ENCODE data around the gene SLC35B2.

The SLC35B2 gene

DNA sequence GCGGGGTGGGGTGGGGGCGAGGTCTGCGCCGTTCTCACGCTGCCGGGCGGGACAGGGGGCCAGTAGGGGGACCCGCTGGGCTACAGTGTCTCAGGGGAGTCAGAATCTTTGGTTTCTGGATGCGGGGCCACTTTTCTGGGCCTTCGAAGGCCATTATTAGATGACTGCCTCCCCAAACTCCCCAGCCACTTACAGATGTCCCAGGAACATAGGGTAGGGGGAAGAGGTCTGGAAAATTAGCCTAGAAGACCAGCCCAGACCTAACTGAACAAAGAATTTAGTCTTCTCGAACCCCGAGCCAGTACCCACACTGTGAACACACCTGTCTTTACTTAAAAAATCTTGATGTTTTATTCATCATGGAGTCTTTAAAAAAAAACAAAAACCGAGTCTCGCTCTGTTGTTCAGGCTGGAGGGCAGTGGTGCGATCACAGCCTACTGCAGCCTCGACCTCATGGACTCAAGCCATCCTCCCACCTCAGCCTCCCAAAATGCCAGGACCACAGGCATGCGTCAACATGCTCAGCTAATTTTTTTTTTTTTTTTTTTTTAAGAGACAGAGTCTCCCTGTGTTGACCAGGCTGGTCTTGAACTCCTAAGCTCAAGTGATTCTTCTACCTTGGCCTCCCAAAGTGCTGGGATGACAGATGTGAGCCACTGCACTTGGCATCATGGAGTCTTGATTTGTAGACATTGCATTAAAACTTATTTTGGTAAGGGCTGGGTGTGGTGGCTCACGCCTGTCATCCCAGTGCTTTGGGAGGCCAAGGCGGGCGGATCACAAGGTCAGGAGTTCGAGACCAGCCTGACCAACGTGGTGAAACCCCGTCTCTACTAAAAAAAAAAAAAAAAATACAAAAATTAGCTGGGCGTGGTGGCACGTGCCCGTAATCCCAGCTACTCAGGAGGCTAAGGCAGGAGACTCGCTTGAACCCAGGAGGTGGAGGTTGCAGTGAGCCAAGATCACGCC lies 37.2 kb downstream of the SLC35B2 start:
- no peak for DNase-seq

DNA sequence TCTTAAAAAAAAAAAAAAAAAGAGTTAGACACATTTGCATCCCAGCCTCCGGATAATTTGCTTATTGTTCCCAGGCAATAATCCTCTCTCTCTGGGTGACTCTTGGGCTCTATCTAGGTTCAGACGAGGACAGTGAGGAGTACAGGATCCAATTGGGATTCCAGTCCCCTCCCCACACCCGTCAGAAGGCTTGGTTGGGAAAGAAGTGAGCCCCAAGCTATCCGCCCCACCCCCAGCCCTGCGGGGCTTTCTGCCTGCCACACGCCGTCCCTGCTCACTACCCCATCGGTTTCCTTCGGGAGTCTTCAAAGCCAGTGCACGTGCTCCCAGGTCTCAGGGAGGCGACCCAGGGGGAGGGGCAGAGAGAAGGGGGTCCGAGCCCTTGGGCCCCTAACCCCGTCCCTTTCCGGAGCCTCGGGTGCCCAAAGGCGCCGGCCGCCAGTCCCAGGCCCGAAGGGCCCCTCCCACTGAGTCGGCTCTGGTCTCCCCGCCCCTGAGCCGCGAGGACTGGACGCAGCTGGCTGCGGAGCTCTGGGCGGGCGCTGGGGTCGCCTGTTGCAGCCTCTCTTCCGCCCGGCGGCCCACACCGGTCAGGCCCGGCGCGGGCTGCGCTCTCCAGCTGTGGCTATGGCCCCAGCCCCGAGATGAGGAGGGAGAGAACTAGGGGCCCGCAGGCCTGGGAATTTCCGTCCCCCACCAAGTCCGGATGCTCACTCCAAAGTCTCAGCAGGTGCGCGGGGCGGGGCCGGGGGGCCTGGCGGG lies 38.1 kb downstream of the SLC35B2 start:
- DNase-seq: no peak

DNA sequence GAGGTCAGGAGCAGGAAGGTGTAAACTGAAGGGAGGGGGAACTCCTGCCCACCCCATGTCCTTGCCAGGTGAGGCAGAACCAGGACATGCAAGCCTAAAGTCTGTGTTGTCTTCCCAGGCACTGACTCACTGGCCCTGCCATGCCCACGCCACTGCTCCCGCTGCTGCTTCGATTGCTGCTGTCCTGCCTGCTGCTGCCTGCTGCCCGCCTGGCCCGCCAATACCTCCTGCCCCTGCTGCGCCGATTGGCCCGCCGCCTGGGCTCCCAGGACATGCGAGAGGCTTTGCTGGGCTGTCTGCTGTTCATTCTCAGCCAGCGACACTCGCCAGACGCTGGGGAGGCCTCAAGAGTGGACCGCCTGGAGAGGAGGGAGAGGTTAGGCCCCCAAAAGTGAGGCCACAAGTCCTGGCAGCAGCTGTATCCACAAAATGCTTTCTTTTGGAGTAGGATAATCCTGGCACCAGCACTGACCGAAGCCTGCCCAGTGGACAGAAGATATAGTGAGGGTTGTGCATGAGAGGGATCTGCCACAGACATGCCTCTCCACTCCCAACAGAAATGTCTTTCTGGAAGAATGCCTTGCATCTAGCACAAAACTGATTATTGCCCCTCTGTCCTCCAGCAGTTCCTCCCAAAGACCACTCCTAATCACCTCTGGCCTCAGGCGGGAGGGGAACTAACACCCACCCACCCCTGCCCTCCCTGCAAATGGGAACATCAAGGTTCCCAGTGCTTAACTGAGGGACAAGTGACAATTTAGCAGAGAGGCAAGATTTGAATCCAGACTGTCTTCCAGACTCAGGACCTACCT lies 39.8 kb downstream of the SLC35B2 start:
- no peak for DNase-seq

DNA sequence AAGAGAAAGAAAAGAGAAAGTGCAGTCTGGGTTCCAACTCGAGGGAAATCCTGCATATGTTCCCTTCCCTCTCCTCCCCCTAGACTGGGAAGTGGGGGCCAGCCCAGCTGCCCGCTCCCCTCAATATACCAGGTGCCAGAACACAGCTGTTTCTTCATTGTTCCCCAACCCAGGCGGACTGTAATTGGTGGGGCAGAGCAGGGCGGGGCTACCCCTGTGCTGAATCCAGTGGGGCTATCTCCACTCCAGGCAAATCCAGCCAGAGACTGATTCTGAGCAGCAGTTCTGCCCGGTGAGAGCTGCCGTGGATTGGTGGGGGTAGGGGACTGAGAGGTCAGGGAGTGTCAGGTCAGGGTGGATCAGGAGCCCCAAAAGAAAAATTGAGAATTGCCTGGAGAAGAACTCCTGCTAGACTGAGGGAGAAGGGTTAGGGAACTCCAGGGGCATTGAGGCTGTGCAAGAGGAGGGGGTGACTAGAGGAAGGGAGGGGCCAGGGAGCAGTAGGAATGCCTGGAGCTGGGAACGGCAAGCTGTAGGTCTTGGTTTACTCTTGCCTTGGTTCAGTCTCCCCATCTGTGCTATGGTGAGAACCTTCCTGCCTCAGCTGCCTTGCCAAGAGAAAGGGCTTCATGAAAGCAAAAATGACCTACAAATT lies 40.5 kb downstream of the SLC35B2 start, which contains the start of gene MYMX:
MYMX (plus strand) TSS at position 250 of the 655 bp plus-strand sequence. CDS start 546 bp downstream, outside the sequence.
- no peak for DNase-seq

DNA sequence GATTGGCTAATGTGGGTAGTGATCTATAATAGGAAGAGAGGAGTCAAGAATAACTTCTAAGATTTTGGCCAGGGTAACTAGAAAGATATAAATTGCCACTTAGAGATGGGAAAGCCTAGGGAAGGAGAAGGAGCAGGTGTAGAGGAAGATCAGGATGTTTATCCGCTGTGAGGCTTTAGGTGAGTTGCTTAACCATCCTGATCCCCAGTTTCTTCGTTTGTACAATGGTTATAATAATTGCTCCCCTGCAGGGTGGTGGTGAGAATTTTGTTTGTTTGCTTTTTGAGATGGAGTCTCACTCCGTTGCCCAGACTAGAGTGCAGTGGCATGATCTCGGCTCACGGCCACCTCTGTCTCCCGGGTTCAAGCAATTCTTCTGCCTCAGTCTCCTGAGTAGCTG lies 43.0 kb downstream of the SLC35B2 start:
- DNase-seq: no peak

DNA sequence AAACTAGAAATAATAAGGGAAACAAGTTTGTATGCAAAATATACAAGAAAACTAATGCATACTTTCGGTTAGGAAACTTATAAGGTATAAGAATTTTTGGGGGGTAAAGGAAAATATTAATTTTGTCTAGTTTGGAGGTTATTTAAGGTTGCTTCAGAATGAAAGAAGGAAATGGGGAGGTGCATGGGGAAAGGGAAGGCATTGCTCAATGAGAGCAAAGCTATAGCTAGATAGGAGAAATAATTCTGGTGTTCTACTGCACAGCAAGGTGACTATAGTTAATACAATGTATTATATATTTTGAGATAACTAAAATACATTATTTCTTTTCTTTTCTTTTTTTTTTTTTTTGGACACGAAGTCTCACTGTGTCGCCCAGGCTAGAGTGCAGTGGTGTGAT lies 46.0 kb downstream of the SLC35B2 start:
- DNase-seq: no peak

DNA sequence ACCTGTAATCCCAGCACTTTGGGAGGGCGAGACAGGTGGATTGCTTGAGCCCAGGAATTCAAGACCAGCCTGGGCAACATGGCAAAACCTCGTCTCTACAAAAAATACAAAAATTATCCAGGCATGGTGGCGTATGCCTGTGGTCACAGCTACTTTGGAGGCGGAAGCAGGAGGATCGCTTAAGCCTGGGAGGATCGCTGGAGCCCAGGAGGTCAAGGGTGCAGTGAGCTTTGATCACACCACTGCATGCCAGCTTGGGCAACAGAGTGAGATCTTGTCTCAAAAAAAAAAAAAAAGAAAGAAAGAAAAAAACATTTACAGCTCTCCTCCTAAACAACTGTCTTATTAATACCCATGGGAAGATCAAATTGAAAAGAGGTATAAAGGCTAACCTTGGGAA lies 49.4 kb downstream of the SLC35B2 start:
- DNase-seq: no peak
